ENCODE data around the gene SLX4IP. TPM values are rescaled to one million over a fixed set of nuclear protein-coding genes. Genes with fewer than 3 reads are reported as not detected.

Gene SLX4IP
- total RNA-seq, 1 donor from 2014 or later: 5.3 TPM

DNA sequence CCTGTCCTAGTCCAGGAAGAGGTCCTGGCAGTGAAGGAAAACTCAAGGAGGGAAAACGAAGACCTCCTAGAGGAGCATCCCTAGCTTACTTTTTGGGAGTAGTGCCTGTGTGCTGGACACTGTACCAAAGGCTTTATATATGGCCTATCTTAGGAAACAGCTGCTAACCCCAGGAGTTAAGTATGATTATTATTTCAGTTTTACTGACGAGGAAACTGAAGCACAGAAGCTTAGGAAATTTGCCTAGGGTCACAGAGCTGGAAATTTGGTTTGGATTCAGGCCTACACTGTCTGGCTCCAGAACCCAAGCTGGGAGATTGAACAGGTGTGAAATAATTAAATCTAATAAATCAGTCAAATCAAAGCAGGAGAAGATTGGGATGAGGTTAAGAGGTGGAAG, 78.0 kb downstream of the SLX4IP start:
- intact Hi-C loops (cut with micrococcal nuclease): loop anchor here (10.0 kb wide), 1 partner anchor 478 kb away; the partner anchor contains the start of gene ANKEF1

DNA sequence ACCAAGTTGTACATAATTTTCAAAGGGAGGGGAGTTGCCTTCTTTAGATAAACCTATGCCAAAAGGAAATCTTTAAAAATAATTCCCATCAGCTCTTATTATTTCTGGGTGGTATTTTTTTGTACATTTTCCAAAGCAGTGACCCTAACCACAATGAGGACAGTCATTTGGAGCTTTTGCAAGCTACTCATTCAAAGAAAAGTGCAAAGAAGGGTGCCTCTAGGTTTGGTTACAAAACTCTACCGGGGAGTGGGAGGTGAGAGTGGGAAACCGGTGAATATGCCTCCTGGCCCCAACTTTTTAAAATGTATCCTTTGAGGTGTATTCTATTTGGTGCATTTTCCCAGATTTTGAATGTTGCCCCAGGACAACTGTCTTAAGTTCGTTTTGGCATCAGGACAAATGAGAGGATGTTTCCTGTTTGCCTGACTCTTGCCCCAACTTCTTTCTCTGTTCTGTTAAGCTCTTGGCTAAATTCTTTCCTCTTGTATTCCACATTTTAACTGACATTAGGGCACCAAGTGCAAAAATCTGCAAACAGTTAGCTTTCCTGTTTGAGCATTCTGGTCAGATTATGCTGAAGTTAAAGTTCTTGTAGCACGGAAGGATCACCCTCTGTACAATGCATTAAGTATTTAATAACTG, 78.9 kb downstream of the SLX4IP start:
- intact Hi-C loops (cut with micrococcal nuclease): loop anchor here (10.0 kb wide), 1 partner anchor 479 kb away; the partner anchor contains the start of gene ANKEF1

DNA sequence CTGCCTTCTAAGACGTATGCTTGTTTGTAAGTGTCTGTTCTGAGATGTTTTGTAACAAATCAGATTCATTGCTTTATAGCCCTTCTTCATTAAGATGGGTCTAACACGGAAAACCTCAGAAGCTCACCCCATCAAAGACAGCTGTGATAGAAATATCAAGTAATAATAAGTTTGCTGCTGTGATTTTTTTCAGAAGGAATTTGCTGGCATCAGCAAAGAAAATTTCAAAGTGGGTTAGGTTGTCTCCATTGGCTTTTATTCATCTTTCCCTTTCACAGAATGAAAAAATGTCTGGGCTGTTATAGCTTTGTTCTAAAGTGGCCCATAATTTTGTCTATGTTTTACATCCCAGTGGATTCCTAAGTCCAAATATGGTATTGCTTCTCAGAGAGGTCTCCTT, 81.4 kb downstream of the SLX4IP start:
- intact Hi-C loops (cut with micrococcal nuclease): loop anchor here (10.0 kb wide), 1 partner anchor 482 kb away; the partner anchor contains the start of gene ANKEF1

DNA sequence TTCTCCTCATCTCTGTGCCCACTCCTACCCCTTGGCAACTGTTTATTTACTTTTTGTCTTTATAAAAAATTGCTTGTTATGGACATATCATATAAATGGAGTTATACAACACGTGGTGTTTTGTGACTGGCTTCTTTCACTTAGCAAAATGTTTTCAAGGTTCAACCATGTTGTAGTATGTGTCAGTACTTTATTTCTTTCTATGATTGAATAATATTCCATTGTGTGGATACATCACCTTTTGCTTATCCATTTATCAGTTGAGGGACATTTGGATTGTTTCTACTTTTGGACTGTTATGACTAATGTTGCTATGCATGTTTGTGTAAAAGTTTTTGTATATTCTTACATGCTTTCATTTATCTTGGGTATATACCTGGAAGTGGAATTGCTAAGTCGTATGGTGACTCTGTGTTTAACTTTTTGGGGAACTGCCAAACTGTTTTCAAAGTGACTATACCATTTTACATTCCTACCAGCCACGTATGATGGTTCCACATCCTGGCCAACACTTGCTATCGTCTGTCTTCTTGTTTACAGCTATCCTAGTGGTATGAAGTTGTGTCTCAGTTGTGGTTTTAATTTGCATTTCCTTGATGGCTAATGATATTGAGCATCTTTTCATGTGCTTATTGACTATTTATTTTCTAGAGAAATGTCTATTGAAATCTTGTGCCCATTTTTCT, 84.4 kb downstream of the SLX4IP start:
- intact Hi-C loops (cut with micrococcal nuclease): loop anchor here (1.0 to 10.0 kb wide), 3 partner anchors 8 to 485 kb away; partner anchors contain the start of gene ANKEF1

DNA sequence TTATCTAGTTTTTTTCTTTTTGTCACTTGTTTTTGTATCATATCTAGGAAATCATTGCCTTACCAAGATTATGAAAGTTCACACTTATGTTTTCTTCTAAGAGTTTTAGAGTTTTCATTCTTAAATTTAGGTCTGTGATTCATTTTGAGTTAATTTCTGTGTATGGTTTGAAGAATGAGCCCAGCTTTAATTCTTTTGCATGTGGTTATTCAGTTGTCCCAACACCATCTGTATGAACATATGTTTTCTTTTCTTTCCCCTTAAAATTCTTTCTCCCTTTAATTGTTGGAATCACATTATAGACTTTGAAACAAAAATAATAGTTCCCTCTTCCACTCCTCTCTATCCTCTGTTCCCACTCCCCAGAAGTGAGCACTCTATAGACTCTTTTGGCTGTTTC, 85.4 kb downstream of the SLX4IP start:
- intact Hi-C loops (cut with micrococcal nuclease): no loop called here

DNA sequence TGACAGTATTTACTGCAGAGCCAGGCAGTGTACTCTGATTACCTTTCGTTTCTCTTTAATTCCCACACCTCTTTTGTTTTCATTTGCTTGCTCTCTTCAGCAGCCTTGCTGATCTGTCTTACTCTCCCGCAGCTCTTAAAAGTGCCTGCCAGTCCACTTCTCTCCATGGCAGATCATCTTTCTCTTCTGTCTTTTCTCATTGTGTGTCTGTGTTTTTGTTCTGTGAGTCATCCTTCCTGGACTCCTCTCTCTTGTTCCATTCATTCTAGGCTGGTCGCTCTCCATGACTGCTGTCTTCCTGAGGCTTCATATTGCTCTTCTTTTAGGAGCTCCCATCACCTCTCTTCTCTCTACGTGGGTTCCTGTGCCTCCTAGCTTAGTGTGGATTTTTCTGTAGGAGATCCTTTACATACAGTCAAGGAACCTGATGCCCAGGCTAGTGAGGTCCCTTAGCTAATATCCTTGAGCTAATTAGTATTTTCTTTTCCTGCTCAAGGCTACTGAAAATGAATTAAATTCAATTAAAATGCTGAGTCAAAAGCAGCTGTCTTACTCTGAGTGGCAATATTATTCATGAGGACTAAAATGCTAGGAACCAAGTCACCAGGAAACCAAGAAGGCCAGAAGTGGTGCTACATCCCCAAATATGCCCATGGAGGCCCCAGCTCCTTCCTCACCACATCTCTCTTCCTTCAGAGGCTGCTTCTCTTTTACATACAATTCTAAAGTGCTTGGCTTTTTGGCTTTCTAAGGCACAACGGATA, 86.1 kb downstream of the SLX4IP start:
- intact Hi-C loops (cut with micrococcal nuclease): no loop called here

DNA sequence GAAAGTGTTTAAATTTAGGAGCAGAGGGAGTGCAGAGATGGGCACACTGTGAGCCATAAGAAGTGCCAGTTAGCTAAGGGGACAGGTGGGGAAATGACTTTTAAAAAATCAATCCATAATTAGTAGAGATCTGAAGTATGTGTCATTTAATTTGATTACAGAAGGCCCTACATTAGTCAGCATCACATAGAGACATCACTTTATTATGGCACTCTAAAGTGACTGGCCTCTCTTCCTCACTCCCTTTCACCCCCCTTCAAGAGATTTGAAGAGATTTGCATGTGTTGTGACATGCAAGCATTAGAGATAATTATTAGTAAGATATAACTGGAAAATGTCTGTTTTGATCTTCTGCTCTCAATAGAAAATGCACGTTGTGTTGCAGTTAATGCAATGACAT, 86.7 kb downstream of the SLX4IP start:
- intact Hi-C loops (cut with micrococcal nuclease): no loop called here

DNA sequence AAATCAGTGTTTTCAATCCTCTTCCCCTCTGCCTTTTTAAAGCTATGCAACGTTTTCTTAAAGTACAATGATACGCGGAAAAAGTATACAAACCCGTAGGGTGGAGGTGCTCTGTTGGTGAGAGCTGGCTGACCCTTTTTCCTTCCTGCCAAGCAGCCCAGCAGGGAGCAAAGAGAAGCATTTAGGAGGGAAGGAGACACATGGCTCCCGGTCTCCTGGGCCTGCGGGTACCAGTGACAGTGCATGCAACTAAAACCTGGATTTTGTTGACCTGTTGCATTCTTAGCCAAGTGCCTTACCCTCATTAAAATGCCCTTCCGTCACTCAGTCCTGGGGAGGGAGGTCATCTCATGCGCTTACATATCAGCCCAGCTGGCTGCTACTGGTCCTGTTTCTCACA, 87.2 kb downstream of the SLX4IP start:
- intact Hi-C loops (cut with micrococcal nuclease): no loop called here

DNA sequence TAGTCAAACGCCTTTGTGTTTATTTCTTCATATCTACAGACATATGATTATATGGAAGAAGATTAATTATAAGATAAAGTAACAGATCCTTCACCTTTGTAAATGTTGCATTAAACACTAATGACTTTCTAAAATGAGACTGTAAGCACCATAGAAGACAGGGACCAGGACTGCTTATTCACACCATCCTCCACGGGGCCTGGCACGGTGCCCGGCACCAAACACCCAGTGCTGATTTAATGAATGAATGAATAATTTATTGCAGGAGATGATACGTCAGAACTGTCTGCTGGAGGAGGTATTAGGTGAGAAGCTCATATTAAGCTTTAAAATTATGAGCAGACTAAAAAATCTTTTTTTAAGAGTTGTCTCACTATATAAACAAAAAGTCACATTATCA, 88.3 kb downstream of the SLX4IP start:
- intact Hi-C loops (cut with micrococcal nuclease): no loop called here

DNA sequence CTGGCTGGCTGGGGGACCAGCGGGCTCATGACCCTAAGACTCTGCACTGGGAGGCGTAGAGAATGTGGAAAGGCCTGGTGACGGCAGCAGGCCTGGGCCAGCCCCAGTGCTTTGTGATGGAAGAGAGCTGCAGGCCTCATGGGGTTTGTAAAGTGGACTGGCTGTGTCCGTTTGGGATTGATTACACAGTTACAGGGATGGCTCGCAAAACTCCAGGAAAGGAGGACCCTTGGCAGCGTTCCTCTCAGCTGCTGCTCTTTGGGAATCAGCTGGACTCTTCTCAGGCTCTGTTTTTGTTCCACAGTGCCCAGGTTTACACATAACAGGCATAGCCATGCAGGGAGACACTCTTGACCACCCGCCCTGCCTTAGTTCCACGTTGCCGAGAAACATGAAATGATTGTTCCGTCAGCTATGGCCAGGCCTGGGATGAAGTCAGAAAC, 89.0 kb downstream of the SLX4IP start:
- intact Hi-C loops (cut with micrococcal nuclease): no loop called here

DNA sequence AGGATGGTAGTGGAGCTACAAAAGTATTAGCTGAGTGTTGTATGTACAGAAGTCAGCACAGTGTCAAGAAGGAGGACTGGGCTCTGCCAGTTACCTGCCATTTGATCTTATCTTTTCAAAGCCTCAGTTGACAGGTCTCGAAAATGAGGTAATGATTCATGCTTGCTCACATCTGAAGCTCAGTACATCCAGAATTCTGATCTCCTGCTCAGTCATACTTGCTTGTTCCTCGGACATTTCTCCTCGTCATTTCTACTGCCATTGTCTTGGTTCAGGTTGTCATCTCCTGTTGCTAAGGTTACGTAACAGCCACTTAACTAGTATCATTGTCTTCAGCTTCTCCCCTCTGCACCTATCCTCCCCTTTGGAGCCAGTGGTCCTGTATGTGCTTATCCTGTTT, 89.5 kb downstream of the SLX4IP start:
- intact Hi-C loops (cut with micrococcal nuclease): no loop called here

DNA sequence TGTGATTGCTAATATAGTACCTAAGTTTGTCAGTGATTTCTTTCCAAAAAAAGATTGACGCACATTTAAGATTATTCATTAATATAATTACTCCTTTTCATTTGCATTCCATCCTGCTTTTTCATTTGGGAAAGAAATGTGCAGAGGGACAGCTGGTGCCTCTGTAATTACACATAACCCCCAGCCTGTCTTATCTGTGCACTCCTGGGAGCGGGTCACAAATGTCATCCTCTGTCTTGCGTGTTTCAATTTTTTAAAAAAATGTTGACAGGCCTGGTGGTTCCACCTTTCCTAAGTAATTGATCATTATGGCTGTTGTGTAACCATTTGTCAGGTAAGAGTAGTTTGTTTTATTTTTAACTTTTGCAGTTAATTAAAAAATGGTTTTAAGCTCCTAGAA, 92.7 kb downstream of the SLX4IP start:
- intact Hi-C loops (cut with micrococcal nuclease): no loop called here

DNA sequence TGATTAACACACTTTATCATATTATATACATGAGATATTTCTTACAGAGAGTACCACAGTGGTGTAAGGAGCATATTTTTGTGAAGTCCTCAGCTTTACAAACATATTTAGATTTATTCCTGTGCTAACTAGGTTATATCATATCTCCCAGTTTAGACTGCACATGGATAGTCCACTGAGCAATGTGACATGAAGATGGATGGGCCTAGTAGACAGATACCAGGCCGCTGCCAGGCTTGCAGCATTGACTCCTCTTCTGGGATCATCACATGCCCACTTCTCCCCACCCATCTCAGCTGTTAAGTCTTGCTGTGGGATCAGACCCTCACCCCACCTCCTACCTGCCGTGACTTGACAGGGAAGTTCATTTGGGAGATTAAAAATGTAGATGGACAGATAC, 95.8 kb downstream of the SLX4IP start:
- intact Hi-C loops (cut with micrococcal nuclease): loop anchor here (1.0 kb wide), 1 partner anchor 62 kb away; no protein-coding TSS in a partner anchor

DNA sequence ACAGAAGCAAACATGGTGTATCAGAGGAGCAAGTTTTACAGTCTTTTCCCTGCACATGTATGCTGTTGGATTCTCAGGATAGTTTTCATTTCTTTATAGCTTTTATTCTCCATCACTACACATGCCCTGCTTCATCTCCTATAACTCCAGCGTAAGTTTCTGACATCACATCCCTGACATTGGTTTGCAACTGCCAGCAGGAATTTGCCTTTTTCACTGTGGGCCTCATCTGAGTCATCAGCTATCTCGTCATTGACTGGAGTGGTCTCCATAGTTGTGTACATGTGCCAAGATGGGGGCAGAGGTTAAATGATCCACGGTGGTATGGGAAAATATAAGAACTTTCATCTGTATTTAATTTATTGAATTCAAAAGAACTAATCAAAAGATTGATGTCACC, 96.7 kb downstream of the SLX4IP start:
- intact Hi-C loops (cut with micrococcal nuclease): loop anchor here (1.0 kb wide), 1 partner anchor 63 kb away; no protein-coding TSS in a partner anchor

DNA sequence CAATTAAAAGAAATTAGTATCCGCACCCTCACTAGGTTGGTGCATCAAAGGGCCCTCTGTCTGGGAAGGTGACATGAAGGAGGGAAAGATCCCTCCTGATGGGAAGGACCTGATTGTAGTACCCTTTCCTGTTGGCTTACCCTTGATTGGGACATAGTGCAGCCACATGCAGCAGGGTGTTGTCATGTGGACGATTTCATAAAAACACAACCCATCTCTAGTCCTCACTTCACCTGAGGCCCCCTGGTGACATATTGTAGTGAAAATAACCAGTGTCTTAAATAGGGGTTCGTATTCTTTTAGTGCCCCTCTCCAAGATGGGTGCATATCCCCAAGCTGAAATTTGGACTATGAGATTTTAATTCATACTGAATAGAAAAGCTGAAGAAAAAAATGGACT, 97.3 kb downstream of the SLX4IP start:
- intact Hi-C loops (cut with micrococcal nuclease): no loop called here

DNA sequence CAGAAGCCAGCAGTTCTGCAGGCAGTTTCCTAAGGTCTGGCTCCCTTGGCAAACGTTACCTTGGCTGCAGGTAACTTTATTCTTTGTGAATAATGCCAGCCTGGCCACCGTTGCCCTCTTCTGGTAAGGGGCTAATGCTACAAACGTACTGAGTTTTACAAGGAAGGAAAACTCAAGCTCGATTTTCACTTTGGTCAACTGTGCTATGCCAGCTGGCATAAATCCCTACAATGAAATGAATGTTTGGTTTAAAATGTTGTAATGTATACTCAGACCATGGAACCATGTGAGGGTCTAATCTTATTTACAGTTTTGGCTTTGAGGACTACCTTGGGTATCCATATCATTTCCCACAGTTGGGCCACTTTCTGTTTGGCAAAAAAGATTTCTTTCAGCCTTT, 101.4 kb downstream of the SLX4IP start:
- intact Hi-C loops (cut with micrococcal nuclease): loop anchor here (1.0 to 5.0 kb wide), 3 partner anchors 67 to 919 kb away; no protein-coding TSS in a partner anchor

DNA sequence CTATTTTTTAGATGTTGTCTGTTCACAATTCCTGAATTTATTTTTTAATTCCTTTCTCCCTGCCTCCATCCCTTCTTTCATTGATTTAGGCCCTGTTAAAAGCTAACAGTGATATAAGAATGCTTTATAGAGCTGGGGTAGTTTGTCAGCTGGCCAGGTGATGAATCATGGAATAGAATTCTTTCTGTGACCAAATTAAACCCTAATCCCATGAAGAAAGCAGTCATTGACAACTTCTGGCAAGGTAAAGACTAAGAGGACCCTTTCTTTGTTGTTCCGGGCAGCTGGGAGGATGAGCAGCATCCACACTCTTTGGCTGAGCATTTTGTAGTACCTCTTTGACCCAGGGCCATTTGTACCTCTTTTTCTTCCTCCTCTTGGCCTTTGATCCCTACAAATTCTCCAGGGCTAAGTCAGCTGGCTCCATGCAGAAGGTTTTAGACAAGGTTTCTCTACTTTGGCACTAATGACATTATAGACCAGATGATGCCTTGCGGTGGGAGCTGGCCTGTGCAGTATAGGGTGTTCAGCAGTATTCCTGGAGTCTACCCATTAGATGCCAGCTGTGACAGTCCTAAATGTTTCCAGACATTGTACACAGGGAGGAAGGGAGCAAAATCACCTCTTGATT, 102.9 kb downstream of the SLX4IP start:
- intact Hi-C loops (cut with micrococcal nuclease): loop anchor here (5.0 kb wide), 1 partner anchor 921 kb away; no protein-coding TSS in a partner anchor

DNA sequence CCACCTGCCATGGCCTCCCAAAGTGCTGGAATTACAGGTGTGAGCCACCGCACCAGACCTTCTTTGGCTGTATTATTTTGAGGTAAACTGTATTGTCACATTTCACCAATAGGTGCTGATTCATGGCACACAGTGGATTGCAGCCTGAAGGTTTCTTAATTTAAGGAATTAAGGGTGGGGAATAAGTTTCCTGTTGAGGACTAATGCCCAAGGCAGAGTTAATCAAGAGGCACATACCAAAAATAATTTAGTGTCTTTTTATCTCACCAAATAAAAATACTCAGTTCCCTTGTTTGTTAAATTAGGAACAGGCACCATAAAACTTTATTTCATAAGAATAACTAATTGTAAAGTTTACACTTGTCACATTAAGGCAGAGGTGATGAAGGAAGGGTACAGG, 103.7 kb downstream of the SLX4IP start:
- intact Hi-C loops (cut with micrococcal nuclease): loop anchor here (5.0 kb wide), 1 partner anchor 921 kb away; no protein-coding TSS in a partner anchor

DNA sequence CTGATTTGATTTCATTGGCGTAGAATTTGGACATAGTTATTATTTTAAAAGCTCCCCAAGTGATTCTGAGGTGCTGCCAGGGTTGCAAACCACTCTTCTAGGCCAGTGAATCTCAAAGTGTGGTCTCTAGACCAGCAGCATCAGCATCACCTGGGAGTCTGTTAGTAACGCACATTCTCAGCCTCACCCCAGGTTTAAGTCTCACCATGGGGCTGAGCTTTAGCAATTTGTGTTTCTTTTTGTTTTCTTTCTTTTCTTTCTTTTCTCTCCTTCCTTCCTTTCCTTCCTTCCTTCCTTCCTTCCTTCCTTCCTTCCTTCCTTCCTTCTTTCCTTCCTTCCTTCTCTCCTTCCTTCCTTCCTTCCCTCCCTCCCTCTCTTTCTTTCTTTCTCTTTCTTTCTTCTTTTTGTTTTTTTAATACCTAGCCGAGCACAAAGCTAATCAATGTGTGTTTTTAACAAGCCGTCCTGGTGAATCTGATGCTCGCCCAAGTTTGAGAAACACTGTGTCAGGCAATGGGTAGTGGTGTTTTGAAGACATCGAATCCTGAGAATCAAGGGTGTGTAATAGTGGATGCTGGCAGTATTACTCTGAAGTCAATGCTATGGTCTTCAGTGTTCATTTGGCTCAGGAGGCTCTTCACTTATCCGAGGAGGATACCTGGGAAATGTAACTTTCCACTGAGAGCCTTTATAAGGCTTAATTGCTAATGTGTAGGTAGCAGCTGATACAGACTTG, 104.9 kb downstream of the SLX4IP start:
- intact Hi-C loops (cut with micrococcal nuclease): loop anchor here (5.0 kb wide), 1 partner anchor 923 kb away; no protein-coding TSS in a partner anchor

Measured in T-helper 1 cell treated with Interleukin-12 subunit alpha and Interleukin-12 subunit beta and Interleukin-4 antibody, amounts not matched to agents 30 ng/mL and 1 ng/mL, for 36 hours (primary cell).